K562 (cell line): ENCODE data around the gene CROCC2. TPM values are rescaled to one million over a fixed set of nuclear protein-coding genes. Genes with fewer than 3 reads are reported as not detected.

ENCODE experiments used
- ATAC-seq: fragments of 200-7000 bp; cut with Tn5 transposase; 3 replicates; pipeline ENCODE4 v1.9.1; 2020; ENCODE audit warnings: moderate library complexity
- BruUV-seq: library from RNA; stranded (reverse); fragments of 400-500 nt; replicated peaks from 2 replicates; lab custom pipeline; 2021; lab: Mats Ljungman, UMichigan
- CTCF ChIA-PET: fragments of 300-600 bp; formaldehyde crosslinking; extraction: SDS; loops from one replicate; lab custom pipeline; 2021; ENCODE audit warnings: low intra/inter-chr PET ratio; lab: Yijun Ruan, JAX
- POLR2A ChIA-PET: fragments of 300-600, 350-650 bp; sonication (Branson Sonifier 250); formaldehyde crosslinking; extraction: SDS; loops from one replicate; lab custom pipeline; 2021; ENCODE audit warnings: antibody characterized with exemption, inconsistent platforms; lab: Yijun Ruan, JAX
- DNase-seq, 4 experiments: peaks; one replicate each; pipeline versions ENCODE4 v3.0.0 to v3.0.0-alpha.2; 2011 to 2018; ENCODE audit warnings: low spot score in 3 of 4, mixed read lengths in 3 of 4; ENCODE audit errors: extremely low read depth in 1 of 4
- FAIRE-seq: peaks from 2 replicates; lab custom pipeline; 2011; peaks lifted over from hg19 to GRCh38; lab: Jason Lieb, UNC
- H2AFZ ChIP-seq: 2 replicates; pipeline ENCODE4 v1.6.0; 2011; ENCODE audit warnings: low read depth, low read length, control low read depth, inconsistent platforms
- H3K27ac ChIP-seq: fragments of 200-600 bp; 3 replicates; pipeline ENCODE4 v1.8.0; 2011; ENCODE audit warnings: low read depth, mild to moderate bottlenecking, control low read depth, inconsistent platforms, low read length, moderate library complexity, mixed read lengths; ENCODE audit errors: extremely low read depth
- H3K27me3 ChIP-seq, 2 experiments: fragments of 300-600 bp in 1 of 2; 2 replicates in 1 of 2; 3 replicates in 1 of 2; pipeline versions ENCODE4 v1.6.0 to v1.8.0; 2011; ENCODE audit warnings: inconsistent platforms in 2 of 2, low read length in 2 of 2, mild to moderate bottlenecking in 1 of 2, mixed read lengths in 1 of 2, moderate library complexity in 1 of 2; ENCODE audit not compliant: control insufficient read depth in 2 of 2, insufficient read depth in 2 of 2
- H3K36me3 ChIP-seq: fragments of 300-600 bp; 3 replicates; pipeline ENCODE4 v1.8.0; 2011; ENCODE audit warnings: mild to moderate bottlenecking, low read length, inconsistent platforms; ENCODE audit not compliant: control insufficient read depth, insufficient read depth
- H3K4me1 ChIP-seq, 2 experiments: fragments of 200-600 bp in 1 of 2; replicated peaks in 1 of 2; 2 replicates in 1 of 2; 3 replicates in 1 of 2; pipeline versions ENCODE4 v1.5.1 to v1.8.0; 2011; ENCODE audit warnings: inconsistent platforms in 2 of 2, low read length in 2 of 2, mild to moderate bottlenecking in 1 of 2, mixed read lengths in 1 of 2, moderate library complexity in 1 of 2; ENCODE audit not compliant: control insufficient read depth in 2 of 2, insufficient read depth in 2 of 2
- H3K4me2 ChIP-seq: 2 replicates; pipeline ENCODE4 v1.6.1; 2011; ENCODE audit warnings: low read length, control low read depth, inconsistent platforms, mixed read lengths; ENCODE audit not compliant: insufficient read depth
- H3K4me3 ChIP-seq: fragments of 200-600 bp; sonication (generic), shearing (Covaris generic); 2 replicates; pipeline ENCODE4 v1.5.1; 2016; ENCODE audit warnings: control low read depth, inconsistent platforms
- H3K79me2 ChIP-seq: fragments of 200-600 bp; 3 replicates; pipeline ENCODE4 v1.8.0; 2011; ENCODE audit warnings: low read length, inconsistent platforms; ENCODE audit not compliant: control insufficient read depth, insufficient read depth
- H3K9ac ChIP-seq, 2 experiments: 2 replicates each; pipeline versions ENCODE4 v1.6.0 to v1.6.1; 2011; ENCODE audit warnings: low read depth in 2 of 2, low read length in 2 of 2, control low read depth in 1 of 2, inconsistent platforms in 1 of 2, mild to moderate bottlenecking in 1 of 2, mixed read lengths in 1 of 2; ENCODE audit not compliant: insufficient read depth in 1 of 2
- H3K9me1 ChIP-seq: one replicate; pipeline ENCODE4 v1.6.0; 2011; ENCODE audit warnings: inconsistent platforms, mild to moderate bottlenecking, low read length, moderate library complexity; ENCODE audit not compliant: control insufficient read depth, insufficient read depth
- H3K9me3 ChIP-seq: replicated peaks from 2 replicates; pipeline ENCODE4 v1.5.1; 2011; ENCODE audit warnings: low read depth, low read length, inconsistent platforms; ENCODE audit not compliant: control insufficient read depth, insufficient read depth
- H4K20me1 ChIP-seq: replicated peaks from 2 replicates; pipeline ENCODE4 v1.6.1; 2011; ENCODE audit warnings: low read length, inconsistent platforms, mixed read lengths; ENCODE audit not compliant: control insufficient read depth, insufficient read depth
- HNRNPUL1 ChIP-seq: fragments of 200-400 bp; formaldehyde crosslinking; IDR thresholded peaks from 2 replicates; pipeline ENCODE4 v1.6.1; 2017; ENCODE audit warnings: low read length
- NR2F6 ChIP-seq: fragments of 450-650 bp; formaldehyde crosslinking; IDR thresholded peaks from 2 replicates; pipeline ENCODE4 v1.4.0; 2020; ENCODE audit warnings: mild to moderate bottlenecking
- ZBTB9 ChIP-seq: fragments of 450-650 bp; formaldehyde crosslinking; IDR thresholded peaks from 2 replicates; pipeline ENCODE4 v1.4.0; 2020; ENCODE audit warnings: mild to moderate bottlenecking, moderate library complexity
- WGBS: fragments of 100-300 bp; shearing (Covaris generic); methylation state at CpG from one replicate; pipeline ENCODE4 v1.1.6; 2016; ENCODE audit warnings: low coverage, mixed read lengths; ENCODE audit not compliant: insufficient coverage; ENCODE audit errors: missing lambda C conversion rate; 5-methylcytosine and 5-hydroxymethylcytosine counted together
- in situ Hi-C: fragments of 300-500 bp; cut with MboI; formaldehyde crosslinking; loops from 4 replicates; pipeline ENCODE4 v1.15.0; 2018; ENCODE audit warnings: inconsistent platforms, mixed read lengths
- intact Hi-C: fragments of 100-400 bp; cut with micrococcal nuclease; formaldehyde crosslinking; loops from 2 replicates; pipeline ENCODE4 v1.14.2; 2022
- polyA plus RNA-seq, 8 experiments: library from polyadenylated mRNA; depleted of rRNA in 4 of 8; stranded (reverse) in 5 of 8; unstranded in 3 of 8; fragments of >200 nt; fragmentation: Nextera tagmentation in 2 of 8; fragmentation: Illumina TruSeq in 1 of 8; extraction: Ambion mirVana in 2 of 8; extraction: Trizol in 1 of 8; gene quantifications; 2 replicates each; pipeline versions ENCODE4 v1.2.1 to v1.2.3, GENCODE V29; 2011 to 2014; ENCODE audit warnings: inconsistent platforms in 1 of 8, missing spikeins in 1 of 8
- total RNA-seq, 7 experiments: library from RNA; depleted of rRNA in 6 of 7; stranded (reverse); fragments of >200 nt in 6 of 7; fragmentation: Illumina TruSeq in 2 of 7; extraction: Trizol in 2 of 7; gene quantifications; 2 replicates each; pipeline versions ENCODE4 v1.2.1 to v1.2.3, GENCODE V29; 2011 to 2021; ENCODE audit warnings: low replicate concordance in 1 of 7

The CROCC2 gene
- total and polyA plus RNA-seq, 9 of the 15 experiments (the other 6 are each of a cell fraction or from before 2014, with no cell fraction given) = not detected

- Histone ChIP-seq H3K27ac (no peak overlapping the region), H3K9me3 (no peaks in the 10 kb centered on the region), H4K20me1 (no peaks in the 10 kb centered on the region), H3K79me2 (no peaks in the 10 kb centered on the region), H3K4me3 (no peak overlapping the region), H3K4me2 (no peak overlapping the region), H3K27me3 (peaks cover 0 to 43% of the 10 kb centered on the region in 2 experiments; a peak in 2 of 5 replicates), H3K9me1 (no peaks in the 10 kb centered on the region), H3K36me3 (no peaks in the 10 kb centered on the region), H2AFZ (no peak overlapping the region), H3K9ac (no peak overlapping the region), H3K4me1 (peaks cover 0 to 4% of the 10 kb centered on the region in 2 experiments; a peak in 1 of 5 replicates)
- POLR2A ChIA-PET = interaction anchor here (0.6 to 0.7 kb wide), 2 partner anchors 60 to 76 kb away, joined by 3 read pairs; no protein-coding TSS in a partner anchor
- in situ Hi-C loops = no loop called here
- FAIRE-seq (no peak), ATAC-seq (no peak), DNase-seq (no peak)
- WGBS = 0% methylated on average over 7 of the region's 19 CpGs
- CTCF ChIA-PET = no interaction called here
- intact Hi-C loops = no loop called here
- BruUV-seq = no TSS peak
- TF ChIP-seq NR2F6 (CRISPR knock-in tag) (no peak), HNRNPUL1 (no peak), ZBTB9 (CRISPR knock-in tag) (no peak)
Observed at GRCh38 chr2:240958366-240959213, 52.5 kb downstream of the CROCC2 start.
